LNCAP (cell line): Measurements from ENCODE around the gene SERPINB12.

Experiments used
- TF ChIP-seq, protein P1 (sequence below): fragments of 450-650 bp; IDR thresholded peaks from 2 replicates; pipeline ENCODE4 v1.5.1; 2017; ENCODE audit warnings: mild to moderate bottlenecking

Gene SERPINB12

DNA sequence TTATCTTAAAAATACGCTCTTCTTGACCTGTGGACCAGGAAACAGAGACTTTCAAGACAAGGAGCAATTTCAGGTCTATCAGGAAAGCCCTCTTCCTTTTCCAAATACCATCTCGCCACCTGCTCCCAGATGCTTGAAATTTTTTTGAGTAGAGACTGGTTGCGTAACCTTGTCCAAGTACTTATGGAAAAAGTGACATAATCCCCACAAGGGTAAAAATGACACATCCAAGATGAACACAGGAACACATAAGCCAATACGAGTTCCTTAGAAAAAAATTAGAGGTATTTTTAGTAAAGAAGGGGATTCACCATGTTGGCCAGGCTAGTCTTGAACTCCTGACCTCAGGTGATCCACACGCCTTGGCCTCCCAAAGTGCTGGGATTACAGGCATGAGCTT is 46.7 kb downstream of the SERPINB12 start:
- TF ChIP-seq, protein P1, sequence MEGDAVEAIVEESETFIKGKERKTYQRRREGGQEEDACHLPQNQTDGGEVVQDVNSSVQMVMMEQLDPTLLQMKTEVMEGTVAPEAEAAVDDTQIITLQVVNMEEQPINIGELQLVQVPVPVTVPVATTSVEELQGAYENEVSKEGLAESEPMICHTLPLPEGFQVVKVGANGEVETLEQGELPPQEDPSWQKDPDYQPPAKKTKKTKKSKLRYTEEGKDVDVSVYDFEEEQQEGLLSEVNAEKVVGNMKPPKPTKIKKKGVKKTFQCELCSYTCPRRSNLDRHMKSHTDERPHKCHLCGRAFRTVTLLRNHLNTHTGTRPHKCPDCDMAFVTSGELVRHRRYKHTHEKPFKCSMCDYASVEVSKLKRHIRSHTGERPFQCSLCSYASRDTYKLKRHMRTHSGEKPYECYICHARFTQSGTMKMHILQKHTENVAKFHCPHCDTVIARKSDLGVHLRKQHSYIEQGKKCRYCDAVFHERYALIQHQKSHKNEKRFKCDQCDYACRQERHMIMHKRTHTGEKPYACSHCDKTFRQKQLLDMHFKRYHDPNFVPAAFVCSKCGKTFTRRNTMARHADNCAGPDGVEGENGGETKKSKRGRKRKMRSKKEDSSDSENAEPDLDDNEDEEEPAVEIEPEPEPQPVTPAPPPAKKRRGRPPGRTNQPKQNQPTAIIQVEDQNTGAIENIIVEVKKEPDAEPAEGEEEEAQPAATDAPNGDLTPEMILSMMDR = no peak

DNA sequence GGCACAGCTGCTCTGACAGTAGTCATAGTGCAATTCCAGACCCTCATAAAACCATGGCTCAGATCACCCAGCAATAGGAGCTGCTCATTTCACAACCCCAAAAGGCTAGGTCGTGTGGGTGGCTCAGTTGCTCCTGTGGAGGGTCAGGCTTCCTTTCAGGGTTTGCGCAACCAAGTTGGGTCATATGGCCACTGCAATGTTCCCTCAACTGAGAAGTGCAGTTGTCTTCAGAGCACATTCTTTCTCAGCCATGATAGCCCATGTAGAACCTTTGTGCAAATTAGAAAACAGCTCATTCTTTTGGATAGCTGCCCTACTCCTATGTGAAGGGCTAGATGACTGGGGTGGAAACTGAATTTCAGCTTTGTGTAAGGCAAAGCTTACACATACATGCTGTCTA is 48.2 kb downstream of the SERPINB12 start:
- TF ChIP-seq, protein P1 = no peak

DNA sequence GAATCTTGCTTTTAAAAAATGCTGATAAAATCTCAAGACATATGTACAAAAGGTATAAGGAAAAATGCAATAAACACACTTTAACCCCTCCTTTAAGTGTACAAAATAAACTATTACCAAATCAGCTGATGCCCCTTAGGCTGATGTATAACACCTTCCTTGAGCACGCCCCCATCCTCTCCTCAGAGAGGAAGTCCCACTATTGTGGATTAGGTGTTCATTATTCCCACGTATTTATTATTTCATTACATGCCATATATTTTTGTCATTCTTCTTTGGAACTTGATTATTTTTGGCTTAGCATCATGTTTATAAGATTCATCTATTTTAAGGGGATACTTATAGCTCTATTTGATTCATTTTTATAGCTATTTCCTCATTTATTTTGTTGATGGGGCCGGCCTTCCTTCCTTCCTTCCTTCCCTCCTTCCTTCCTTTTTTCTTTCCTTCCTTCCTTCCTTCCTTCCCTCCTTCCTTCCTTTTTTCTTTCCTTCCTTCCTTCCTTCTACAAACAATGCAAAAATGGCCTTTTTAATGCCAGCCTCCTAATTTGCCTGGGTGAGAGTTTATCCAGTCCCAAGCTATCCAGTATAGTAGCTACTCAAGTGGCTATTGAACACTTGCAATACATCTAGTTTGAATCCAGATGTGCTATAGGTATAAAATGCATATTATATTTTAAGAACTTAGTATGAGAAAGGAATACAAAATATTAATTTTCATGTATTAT is 49.0 kb downstream of the SERPINB12 start:
- TF ChIP-seq, protein P1 = no peak

DNA sequence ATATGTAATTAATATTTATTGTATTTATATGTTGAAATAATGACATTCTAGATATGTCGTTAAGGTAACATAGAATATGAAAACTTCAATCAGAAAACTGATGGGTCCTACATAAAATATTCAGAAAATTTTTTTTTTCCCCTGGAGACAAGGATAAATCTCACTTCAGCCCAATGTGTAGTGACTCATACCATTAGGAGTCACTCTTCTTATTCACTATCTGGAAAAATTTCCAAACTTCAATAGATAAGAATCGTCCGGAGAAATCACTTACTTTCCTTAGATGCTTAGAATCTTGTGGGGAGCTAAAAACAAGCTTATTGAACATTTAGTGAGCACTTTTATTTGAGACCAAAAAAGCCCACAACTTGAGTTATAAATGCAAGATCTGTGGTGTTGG is 49.6 kb downstream of the SERPINB12 start:
- TF ChIP-seq, protein P1 = no peak

DNA sequence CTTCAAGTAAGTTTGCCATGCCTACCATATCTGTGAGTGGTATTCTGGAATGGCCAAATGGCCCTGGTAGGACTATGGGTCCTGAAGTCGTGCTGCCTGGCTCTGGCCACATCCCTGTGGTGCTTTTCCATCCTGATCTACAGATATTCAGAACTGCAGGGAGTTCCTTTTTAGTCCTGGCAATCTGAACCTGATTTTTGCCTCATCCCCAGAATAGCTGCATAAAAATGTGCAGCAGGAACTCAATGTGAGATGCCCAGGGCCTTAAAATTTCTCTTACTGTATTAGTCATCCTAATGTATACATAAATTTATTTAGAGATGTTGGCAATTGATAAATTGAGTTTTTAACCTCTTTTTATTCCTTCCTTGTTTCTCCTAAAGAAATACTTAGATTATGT is 50.3 kb downstream of the SERPINB12 start:
- TF ChIP-seq, protein P1 = no peak

DNA sequence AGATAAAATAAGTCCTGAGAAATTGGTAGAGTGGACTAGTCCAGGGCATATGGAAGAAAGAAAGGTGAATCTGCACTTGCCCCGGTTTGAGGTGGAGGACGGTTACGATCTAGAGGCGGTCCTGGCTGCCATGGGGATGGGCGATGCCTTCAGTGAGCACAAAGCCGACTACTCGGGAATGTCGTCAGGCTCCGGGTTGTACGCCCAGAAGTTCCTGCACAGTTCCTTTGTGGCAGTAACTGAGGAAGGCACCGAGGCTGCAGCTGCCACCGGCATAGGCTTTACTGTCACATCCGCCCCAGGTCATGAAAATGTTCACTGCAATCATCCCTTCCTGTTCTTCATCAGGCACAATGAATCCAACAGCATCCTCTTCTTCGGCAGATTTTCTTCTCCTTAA is 54.8 kb downstream of the SERPINB12 start:
- TF ChIP-seq, protein P1 = no peak

DNA sequence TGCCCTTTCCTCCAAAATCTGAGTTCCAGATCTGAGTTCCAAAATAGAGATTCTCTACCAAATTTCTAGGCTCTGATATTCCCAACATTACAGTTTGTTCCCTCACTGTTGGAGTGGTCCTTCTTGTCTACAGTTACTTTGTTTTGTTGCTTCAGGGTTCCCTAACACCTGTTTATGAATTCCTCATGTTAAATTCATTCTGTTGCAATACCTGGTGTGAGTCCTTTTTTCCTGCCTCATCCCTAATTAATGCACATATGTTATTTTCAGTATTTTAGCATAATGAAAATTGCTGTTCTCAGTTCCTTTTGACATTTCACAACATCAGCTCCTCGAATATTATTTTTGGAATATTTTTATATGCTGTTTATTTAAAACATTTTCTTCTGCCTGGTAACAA is 61.2 kb downstream of the SERPINB12 start:
- TF ChIP-seq, protein P1 = no peak

DNA sequence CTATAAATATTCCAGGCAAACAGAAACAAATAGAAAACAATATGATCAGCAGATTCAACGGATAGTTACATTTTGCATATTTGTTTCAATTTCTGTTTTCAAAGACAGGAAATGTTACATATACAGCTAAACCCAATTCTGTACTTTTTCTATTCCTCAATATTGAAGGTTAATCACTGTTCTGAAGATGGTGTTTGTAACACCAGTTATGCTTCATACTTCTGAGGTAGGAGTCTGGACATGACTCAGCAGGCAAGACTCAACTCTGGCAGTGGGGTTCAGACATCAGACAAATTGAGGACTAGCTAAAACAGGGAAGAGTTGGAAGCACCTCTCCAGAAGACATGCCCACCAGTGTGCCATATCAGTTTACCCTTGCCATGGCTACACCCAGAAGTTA is 61.6 kb downstream of the SERPINB12 start:
- TF ChIP-seq, protein P1 = no peak
